ENCODE results near the gene SOX5. TPM values are rescaled to one million over a fixed set of nuclear protein-coding genes. Genes with fewer than 3 reads are reported as not detected.

Gene SOX5
- total RNA-seq, 1 experiment from 2014 or later, result 0.52 TPM

DNA sequence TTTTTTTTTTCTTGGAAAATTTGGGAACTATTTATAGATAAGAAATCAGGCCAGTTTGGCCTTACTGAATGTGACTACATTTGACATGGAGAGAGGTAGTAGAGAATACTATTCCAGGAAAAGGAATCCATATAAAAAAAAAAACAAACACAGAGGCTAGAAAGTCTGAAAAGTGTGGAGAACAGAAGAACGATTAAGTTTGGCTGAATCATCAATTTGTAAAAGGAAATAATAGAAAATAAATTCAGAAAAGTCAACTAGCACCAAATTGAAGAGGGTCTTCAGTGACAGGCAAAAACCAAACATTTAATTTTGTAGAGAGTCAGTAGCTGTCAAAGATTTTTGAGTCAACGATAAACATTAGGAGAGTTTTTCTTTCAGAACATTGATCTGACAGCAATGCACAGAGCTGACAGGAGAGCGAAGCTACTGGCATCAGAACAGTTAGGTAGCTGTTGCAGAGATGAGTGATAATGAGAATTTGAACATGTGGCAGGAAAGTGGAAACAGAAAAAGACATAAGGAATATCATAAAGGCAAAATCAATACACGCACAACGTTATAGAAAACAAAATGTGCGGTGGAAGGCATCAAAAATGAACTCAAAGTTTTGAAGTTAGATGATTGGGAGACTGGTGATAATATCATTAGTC is 241.2 kb downstream of the SOX5 start:
- peaks cover 9 to 21% of the 10 kb centered on the region in 2 experiments; a peak in 2 of 4 replicates for H3K9me3 ChIP-seq (ENCODE audit: control insufficient read depth in 1 of 2, insufficient read depth in 1 of 2, low read depth in 1 of 2, low read length in 2 of 2)
- H3K4me1 ChIP-seq (ENCODE audit: control insufficient read depth in 1 of 2, insufficient read depth in 2 of 2, low read length in 2 of 2), result no peaks in the 10 kb centered on the region
- no peak overlapping the region for H2AFZ ChIP-seq (ENCODE audit: low read depth, low read length, poor library complexity, severe bottlenecking)
- ATAC-seq, result no peak
- intact Hi-C loops (cut with micrococcal nuclease), result no loop called here
- TF ChIP-seq, protein P1, sequence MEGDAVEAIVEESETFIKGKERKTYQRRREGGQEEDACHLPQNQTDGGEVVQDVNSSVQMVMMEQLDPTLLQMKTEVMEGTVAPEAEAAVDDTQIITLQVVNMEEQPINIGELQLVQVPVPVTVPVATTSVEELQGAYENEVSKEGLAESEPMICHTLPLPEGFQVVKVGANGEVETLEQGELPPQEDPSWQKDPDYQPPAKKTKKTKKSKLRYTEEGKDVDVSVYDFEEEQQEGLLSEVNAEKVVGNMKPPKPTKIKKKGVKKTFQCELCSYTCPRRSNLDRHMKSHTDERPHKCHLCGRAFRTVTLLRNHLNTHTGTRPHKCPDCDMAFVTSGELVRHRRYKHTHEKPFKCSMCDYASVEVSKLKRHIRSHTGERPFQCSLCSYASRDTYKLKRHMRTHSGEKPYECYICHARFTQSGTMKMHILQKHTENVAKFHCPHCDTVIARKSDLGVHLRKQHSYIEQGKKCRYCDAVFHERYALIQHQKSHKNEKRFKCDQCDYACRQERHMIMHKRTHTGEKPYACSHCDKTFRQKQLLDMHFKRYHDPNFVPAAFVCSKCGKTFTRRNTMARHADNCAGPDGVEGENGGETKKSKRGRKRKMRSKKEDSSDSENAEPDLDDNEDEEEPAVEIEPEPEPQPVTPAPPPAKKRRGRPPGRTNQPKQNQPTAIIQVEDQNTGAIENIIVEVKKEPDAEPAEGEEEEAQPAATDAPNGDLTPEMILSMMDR (IDR thresholded peaks at IDR 0.05 in 2 of 3, conservative IDR thresholded peaks at IDR 0.05 in 1 of 3; ENCODE audit: borderline replicate concordance in 1 of 3, insufficient read depth in 1 of 3, low read depth in 2 of 3, low read length in 2 of 3), result no peak
- TF ChIP-seq EGR1 (IDR thresholded peaks at IDR 0.05; ENCODE audit: low read depth) (no peak), CBX3 (IDR thresholded peaks at IDR 0.05; ENCODE audit: low read depth) (no peak), TCF7L2 (IDR thresholded peaks at IDR 0.05; ENCODE audit: borderline replicate concordance, extremely low read depth, insufficient read depth, insufficient read length) (no peak), POLR2A (IDR thresholded peaks at IDR 0.05; ENCODE audit: borderline replicate concordance, extremely low read depth, insufficient read depth, insufficient read length) (no peak)
- TF ChIP-seq, protein P2, sequence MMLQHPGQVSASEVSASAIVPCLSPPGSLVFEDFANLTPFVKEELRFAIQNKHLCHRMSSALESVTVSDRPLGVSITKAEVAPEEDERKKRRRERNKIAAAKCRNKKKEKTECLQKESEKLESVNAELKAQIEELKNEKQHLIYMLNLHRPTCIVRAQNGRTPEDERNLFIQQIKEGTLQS (IDR thresholded peaks at IDR 0.05), result no peak
- RAD21 ChIA-PET (ENCODE audit: low non-redundant PET in 1 of 2, low total read pairs in 2 of 2, uncharacterized antibody in 2 of 2, unreplicated experiment in 2 of 2), result no interaction called here
- no peaks in the 10 kb centered on the region for H3K9me2 ChIP-seq (ENCODE audit: insufficient read depth)
- DNase-seq (ENCODE audit: low read depth, low spot score), result no peak
- no peaks in the 10 kb centered on the region for H3K27me3 ChIP-seq (ENCODE audit: insufficient read depth, low read length)
- H3K79me2 ChIP-seq (ENCODE audit: insufficient read depth, low read length), result no peaks in the 10 kb centered on the region
- no peak overlapping the region for H3K4me3 ChIP-seq (replicated peaks in 1 of 2; ENCODE audit: low read depth in 1 of 2, low read length in 2 of 2)
- POLR2A ChIA-PET, result no interaction called here
- H3K4me2 ChIP-seq (ENCODE audit: low read length), result no peak overlapping the region
- BruUV-seq (replicated peaks), result no TSS peak
- CTCF ChIA-PET, result no interaction called here
- no peak overlapping the region for H3K9ac ChIP-seq (ENCODE audit: low read length)
- H4K20me1 ChIP-seq (ENCODE audit: insufficient read depth), result no peaks in the 10 kb centered on the region
- H3K27ac ChIP-seq (ENCODE audit: low read depth, low read length), result no peak overlapping the region
- H3K36me3 ChIP-seq (ENCODE audit: control insufficient read depth in 1 of 2, insufficient read depth in 2 of 2, low read length in 2 of 2), result no peaks in the 10 kb centered on the region

DNA sequence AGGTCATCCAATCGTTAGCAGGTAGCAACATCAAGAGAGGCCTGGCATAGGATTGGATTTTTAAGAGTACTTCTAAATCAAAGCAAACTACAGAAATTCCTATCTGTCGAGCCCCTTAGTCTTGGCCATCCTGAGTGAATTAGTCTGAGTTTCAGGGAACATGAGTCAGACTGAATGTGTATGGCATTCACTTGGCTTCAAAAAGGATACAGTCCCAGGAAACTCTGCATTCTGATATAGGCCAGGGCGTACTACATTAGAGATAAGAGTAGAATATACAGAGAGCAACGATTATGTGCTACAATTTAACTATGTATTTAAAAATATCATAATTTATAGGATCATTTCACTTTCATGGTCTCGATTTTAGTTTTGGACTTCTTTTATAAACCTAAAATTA is 242.2 kb downstream of the SOX5 start:
- Histone ChIP-seq H3K9ac (ENCODE audit: low read length) (no peak overlapping the region), H3K9me2 (ENCODE audit: insufficient read depth) (no peaks in the 10 kb centered on the region), H3K4me3 (replicated peaks in 1 of 2; ENCODE audit: low read depth in 1 of 2, low read length in 2 of 2) (no peak overlapping the region), H4K20me1 (ENCODE audit: insufficient read depth) (no peaks in the 10 kb centered on the region), H2AFZ (ENCODE audit: low read depth, low read length, poor library complexity, severe bottlenecking) (no peak overlapping the region), H3K9me3 (ENCODE audit: control insufficient read depth in 1 of 2, insufficient read depth in 1 of 2, low read depth in 1 of 2, low read length in 2 of 2) (peaks cover 4 to 24% of the 10 kb centered on the region in 2 experiments; a peak in 2 of 4 replicates), H3K4me1 (ENCODE audit: control insufficient read depth in 1 of 2, insufficient read depth in 2 of 2, low read length in 2 of 2) (no peaks in the 10 kb centered on the region), H3K27ac (ENCODE audit: low read depth, low read length) (no peak overlapping the region), H3K79me2 (ENCODE audit: insufficient read depth, low read length) (no peaks in the 10 kb centered on the region), H3K36me3 (ENCODE audit: control insufficient read depth in 1 of 2, insufficient read depth in 2 of 2, low read length in 2 of 2) (no peaks in the 10 kb centered on the region), H3K27me3 (ENCODE audit: insufficient read depth, low read length) (no peaks in the 10 kb centered on the region), H3K4me2 (ENCODE audit: low read length) (no peak overlapping the region)
- BruUV-seq (replicated peaks), result no TSS peak
- ChIA-PET POLR2A (no interaction called here), RAD21 (ENCODE audit: low non-redundant PET in 1 of 2, low total read pairs in 2 of 2, uncharacterized antibody in 2 of 2, unreplicated experiment in 2 of 2) (no interaction called here), CTCF (no interaction called here)
- no peak for DNase-seq (ENCODE audit: low read depth, low spot score)
- ATAC-seq, result no peak
- intact Hi-C loops (cut with micrococcal nuclease), result no loop called here
- TF ChIP-seq CEBPB (IDR thresholded peaks at IDR 0.05; ENCODE audit: low read depth) (no peak), ZFX (IDR thresholded peaks at IDR 0.05) (no peak), RAD21 (IDR thresholded peaks at IDR 0.05; ENCODE audit: low read depth) (no peak), CBX3 (IDR thresholded peaks at IDR 0.05; ENCODE audit: low read depth) (no peak), SP1 (IDR thresholded peaks at IDR 0.05; ENCODE audit: low read depth) (no peak), SRF (IDR thresholded peaks at IDR 0.05; ENCODE audit: low read depth) (no peak), POLR2A (IDR thresholded peaks at IDR 0.05; ENCODE audit: borderline replicate concordance, extremely low read depth, insufficient read depth, insufficient read length) (no peak)
- TF ChIP-seq, protein P3, sequence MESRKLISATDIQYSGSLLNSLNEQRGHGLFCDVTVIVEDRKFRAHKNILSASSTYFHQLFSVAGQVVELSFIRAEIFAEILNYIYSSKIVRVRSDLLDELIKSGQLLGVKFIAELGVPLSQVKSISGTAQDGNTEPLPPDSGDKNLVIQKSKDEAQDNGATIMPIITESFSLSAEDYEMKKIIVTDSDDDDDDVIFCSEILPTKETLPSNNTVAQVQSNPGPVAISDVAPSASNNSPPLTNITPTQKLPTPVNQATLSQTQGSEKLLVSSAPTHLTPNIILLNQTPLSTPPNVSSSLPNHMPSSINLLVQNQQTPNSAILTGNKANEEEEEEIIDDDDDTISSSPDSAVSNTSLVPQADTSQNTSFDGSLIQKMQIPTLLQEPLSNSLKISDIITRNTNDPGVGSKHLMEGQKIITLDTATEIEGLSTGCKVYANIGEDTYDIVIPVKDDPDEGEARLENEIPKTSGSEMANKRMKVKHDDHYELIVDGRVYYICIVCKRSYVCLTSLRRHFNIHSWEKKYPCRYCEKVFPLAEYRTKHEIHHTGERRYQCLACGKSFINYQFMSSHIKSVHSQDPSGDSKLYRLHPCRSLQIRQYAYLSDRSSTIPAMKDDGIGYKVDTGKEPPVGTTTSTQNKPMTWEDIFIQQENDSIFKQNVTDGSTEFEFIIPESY (IDR thresholded peaks at IDR 0.05; ENCODE audit: extremely low read depth, insufficient replicate concordance, low read length), result no peak
- TF ChIP-seq, protein P4, sequence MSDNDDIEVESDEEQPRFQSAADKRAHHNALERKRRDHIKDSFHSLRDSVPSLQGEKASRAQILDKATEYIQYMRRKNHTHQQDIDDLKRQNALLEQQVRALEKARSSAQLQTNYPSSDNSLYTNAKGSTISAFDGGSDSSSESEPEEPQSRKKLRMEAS (IDR thresholded peaks at IDR 0.05), result no peak
- TF ChIP-seq, protein P1 (IDR thresholded peaks at IDR 0.05 in 2 of 3, conservative IDR thresholded peaks at IDR 0.05 in 1 of 3; ENCODE audit: borderline replicate concordance in 1 of 3, insufficient read depth in 1 of 3, low read depth in 2 of 3, low read length in 2 of 3), result no peak
